LNCAP (cell line): ENCODE results near the gene KCNK18.

Experiments
- TF ChIP-seq, protein P1 (sequence below): fragments of 450-650 bp; IDR thresholded peaks from 2 replicates; pipeline ENCODE4 v1.5.1; 2017; ENCODE audit warnings: mild to moderate bottlenecking

The KCNK18 gene

DNA sequence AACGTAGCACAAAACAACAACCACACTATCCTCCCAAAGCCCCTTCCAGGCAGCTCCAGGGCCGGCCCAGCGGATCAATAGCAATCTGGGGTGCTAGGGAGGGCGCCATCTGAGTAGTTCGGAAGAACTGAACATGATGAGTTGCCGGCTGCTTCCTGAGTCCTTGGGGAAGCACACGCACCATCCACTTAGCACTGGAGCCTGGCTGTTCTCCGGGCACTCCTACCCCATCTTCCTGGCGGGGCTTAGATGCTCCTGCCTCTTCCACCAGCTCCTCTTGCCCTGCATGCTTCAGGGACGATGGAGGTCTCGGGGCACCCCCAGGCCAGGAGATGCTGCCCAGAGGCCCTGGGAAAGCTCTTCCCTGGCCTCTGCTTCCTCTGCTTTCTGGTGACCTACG is at the start of gene KCNK18:
Gene KCNK18, plus strand, starts transcription at position 301 of the 400 bp plus-strand sequence. Its CDS starts 0 bp downstream, at position 301.
- TF ChIP-seq, protein P1, sequence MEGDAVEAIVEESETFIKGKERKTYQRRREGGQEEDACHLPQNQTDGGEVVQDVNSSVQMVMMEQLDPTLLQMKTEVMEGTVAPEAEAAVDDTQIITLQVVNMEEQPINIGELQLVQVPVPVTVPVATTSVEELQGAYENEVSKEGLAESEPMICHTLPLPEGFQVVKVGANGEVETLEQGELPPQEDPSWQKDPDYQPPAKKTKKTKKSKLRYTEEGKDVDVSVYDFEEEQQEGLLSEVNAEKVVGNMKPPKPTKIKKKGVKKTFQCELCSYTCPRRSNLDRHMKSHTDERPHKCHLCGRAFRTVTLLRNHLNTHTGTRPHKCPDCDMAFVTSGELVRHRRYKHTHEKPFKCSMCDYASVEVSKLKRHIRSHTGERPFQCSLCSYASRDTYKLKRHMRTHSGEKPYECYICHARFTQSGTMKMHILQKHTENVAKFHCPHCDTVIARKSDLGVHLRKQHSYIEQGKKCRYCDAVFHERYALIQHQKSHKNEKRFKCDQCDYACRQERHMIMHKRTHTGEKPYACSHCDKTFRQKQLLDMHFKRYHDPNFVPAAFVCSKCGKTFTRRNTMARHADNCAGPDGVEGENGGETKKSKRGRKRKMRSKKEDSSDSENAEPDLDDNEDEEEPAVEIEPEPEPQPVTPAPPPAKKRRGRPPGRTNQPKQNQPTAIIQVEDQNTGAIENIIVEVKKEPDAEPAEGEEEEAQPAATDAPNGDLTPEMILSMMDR = no peak

DNA sequence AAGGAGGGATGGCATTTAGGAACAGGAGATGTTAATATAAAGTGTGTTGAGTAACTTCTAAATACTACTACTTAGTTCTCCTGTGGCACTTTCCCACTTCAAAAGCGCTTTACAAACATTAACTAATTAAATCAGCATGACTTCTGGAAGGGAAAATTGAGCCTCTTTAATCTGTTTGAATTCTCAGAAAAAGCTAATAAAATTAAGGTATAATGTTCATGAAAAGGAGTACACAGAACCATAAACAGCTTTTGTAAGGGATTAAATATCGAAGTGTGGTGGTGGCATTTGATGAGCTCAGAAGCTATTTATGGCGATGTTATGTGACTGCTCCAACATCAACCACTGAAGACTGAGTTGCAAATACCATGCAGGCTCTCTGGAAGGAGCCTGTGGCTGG is 49.0 kb upstream of the KCNK18 start:
- TF ChIP-seq, protein P1 = no peak

DNA sequence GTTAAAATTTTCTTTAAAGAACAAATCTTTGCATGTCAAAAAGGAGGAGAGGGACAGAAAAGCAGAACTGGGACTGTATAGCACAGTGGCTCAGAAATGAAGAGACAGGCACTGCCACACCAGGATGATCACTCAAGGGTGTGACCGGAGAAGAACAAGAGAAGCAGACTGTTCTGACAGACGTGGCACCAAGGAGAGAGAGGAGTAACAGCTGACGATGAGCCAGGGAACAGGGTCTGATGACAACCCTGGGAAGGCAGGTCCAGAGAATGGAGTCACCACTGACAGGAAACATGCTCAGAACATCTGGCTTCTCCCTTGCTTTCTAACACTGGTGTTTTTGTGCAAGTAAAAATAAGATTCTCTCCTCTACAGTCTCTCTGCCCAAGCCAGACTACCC is 44.6 kb upstream of the KCNK18 start:
- TF ChIP-seq, protein P1 = no peak

DNA sequence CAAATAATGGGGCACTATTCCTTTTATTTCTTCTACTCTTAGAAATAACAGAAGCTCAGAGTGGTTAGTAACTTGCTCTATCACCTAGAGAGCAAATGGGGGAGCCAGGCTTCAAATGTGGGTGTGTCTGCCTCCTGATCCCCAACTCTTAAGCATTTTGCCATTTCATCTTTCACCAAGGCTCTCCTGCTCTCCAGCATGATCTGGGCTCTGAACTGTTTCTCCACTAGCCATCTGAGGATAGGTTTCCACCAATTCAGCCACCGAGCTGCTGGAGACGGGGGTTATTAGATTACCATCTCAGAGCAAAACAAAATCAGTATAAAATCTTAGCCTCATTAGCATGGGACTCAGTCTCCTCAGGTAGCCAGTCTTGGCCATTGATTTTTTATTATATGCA is 39.0 kb upstream of the KCNK18 start:
- TF ChIP-seq, protein P1 = no peak

DNA sequence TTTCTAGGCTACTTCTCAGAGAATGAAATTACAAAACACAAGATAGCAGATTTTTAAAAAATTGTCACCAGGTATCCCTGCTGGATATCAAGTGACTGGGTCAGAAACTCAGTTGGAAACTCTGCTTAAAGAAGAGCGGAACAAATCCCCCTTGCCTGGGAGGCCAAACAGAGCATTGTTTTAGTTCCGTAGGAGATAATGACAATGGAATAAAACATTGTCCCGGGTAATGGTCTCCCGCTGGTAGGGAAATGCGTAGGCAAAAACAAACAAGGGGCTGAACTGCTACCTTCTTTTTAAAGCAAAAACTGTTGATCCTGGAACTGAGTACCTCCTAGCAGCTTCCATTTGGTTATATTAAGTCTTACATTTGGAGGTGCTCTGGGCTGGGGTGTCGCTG is 37.9 kb upstream of the KCNK18 start:
- TF ChIP-seq, protein P1 = no peak

DNA sequence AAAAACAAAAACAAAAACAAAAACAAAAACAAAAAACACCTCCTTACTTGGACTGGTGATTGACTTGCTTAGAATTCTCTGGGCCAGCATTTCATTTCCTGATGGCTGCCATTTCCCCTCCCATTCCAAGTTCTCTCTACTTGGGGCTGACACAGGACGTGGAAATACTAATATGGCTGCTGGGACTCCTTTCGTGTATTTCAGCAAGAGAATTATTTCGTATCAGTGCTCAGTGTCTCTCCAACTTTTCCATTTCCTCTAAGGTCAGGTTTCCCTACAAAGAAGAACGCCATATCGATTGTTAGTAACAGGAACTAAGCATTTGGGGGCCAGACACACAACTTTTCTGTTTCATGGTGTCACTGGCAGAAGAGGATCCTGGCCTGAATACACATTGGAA is 36.7 kb upstream of the KCNK18 start:
- TF ChIP-seq, protein P1 = no peak

DNA sequence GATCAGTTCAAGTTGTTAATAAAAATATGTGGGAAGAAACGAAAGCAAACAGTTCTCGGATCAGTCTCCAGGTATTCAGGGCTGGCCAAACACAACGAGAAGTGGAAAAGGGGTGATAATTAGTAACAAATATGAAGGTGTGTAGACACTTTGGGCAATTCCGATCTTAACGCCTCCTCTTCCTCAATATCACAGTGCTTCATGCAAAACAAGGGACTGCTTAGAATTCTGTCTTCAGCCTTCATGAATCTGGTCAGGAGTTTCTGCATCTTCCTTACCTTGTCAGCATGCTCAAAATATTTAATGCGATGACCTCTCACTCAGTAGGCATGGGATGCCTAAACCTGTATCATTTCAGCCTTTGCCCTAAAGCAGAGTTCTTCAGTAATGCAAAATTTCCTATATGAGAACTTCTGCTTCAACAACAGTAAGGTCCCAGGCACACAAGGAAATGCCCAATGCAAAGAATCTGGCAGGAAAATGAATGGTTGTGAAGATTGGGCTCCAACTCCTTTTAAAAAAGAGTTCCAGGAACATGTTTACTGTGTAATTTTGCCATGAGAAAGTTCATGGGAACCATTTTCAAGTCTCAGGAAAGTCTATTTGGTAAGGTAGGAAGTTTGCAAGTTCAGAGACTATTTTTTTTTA is 35.8 kb upstream of the KCNK18 start:
- TF ChIP-seq, protein P1 = no peak
